GM18861 (cell line): ENCODE data around the gene MEGF6.

Source experiments
- ATAC-seq: cut with Tn5 transposase; IDR thresholded peaks from one replicate; pipeline ENCODE4 v1.9.1; 2021; ENCODE audit not compliant: unreplicated experiment

MEGF6 gene

GRCh38 chr1:3461238-3461933 lies 149.9 kb downstream of the MEGF6 start:
- no peak for ATAC-seq

- ATAC-seq: no peak
These were observed 150.6 kb downstream of the MEGF6 start for GRCh38 chr1:3460672-3461131.

DNA sequence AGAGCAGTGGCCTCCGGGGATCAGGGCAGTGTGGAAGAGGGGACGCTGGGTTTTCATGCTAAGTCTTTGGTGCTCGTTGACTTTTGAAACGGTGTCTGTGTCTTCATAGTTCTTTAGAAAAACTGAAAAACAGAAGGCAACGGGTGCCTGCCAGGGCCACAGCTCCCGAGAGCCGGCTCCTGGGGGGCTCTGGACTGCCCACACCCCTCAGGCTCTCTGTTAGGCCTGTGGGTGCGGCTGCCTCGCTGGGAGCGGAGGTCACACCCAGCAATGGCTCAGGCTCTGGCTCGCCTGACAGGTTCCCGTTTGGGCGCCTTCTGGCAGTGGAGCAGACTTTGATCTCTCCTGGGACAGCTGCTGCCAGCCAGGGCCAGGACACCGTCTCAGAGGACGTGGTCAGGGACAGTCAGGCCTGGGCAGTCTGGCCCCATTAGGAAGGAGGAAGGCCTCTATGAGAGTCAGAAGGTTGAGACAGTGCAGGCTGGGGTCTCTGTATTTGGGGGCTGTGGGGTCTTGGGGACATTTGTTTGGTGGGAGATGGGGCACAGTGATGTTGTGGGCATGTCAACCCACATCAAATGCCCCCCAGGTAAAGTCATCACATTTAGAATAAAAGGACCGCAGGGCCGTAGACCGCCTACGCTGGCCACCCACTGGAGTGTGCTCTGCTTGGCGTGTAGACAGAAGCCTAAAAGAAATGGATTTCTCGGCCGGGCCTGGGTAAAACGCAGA lies 151.2 kb downstream of the MEGF6 start:
- no peak for ATAC-seq

DNA sequence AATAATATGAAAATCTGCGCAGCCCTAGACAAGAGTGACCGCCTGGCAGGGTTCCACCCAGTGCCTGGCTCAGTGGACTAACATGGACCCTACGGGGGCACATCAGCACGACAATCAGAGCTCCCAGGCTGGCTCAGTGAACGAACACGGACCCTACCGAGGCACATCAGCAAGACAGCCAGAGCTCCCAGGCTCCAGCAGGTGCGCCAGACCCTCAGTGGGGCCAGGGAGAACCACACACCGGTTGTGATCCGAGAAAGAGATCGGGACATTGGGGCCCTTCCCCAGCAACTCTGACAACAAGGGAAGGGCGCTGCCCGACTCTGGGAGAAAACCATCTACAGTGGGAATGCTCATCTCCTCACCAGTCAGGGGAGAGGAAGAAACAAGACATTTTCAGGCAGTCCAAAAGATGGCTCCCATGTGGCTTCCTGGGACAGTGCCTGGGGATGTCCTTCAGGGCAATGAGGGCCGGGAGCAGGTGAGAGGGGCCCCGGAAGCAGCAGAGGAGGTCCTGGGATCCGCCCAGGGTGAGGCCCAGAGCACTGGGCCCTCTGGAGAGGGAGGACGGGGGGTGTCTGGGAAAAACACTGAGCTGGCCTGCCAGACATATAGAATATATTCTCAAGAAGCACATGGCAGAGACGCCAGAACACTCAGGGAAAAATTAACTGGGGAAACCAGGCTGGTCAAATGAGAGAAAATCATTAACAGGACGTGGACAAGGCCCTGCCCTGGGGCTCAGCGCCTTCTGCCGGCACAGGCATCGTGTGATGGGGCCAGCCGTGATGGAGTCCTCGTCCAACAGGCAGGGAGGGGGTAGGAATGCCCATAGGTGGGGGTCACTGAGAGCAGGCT lies 152.0 kb downstream of the MEGF6 start:
- no peak for ATAC-seq

DNA sequence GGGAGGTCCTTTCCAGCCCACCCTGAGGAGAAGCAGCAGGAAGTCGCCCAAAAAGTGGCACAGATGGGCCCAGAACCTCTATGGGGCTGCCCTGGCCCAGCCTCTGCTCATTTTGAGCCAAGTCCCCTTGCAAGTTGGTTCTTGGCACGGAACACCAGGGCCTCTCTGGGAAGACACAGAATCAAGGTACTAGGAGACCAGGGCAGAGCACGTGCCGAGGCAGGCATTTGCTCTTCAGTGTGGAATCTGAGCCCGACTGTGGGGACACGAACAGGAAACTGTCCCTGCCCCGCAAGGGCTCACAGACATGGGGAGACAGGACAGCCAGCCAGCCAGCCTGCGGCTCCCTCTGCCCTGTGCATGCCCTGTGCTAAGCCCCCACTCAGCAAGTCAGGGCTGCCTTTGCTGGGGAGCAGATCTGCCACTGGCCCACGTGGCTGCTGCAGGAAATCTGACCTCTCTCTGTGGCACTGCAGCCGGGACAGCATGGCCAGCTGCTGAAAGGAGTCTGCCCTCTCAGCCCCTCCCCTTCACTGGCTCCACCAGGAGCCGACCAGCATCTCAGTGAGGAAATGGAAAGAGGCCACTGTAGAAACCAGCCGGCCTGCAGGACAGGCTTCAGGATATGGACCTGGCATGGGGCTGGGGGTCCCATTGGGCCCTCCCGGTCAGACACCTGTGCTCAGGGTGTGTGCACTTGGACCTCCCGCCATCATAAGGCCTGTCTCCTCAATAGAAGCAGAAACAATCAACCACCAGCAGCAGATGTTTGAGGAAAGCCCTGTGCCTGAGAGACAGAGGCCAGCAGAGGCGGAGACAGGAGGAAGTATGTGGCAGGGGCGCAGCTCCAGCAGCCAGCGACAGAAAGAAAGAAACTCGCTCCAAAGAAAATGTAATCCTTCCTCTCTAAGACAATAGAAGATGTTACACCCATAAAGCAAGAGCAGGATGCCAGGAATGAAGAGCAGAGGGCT lies 153.1 kb downstream of the MEGF6 start:
- ATAC-seq: no peak

DNA sequence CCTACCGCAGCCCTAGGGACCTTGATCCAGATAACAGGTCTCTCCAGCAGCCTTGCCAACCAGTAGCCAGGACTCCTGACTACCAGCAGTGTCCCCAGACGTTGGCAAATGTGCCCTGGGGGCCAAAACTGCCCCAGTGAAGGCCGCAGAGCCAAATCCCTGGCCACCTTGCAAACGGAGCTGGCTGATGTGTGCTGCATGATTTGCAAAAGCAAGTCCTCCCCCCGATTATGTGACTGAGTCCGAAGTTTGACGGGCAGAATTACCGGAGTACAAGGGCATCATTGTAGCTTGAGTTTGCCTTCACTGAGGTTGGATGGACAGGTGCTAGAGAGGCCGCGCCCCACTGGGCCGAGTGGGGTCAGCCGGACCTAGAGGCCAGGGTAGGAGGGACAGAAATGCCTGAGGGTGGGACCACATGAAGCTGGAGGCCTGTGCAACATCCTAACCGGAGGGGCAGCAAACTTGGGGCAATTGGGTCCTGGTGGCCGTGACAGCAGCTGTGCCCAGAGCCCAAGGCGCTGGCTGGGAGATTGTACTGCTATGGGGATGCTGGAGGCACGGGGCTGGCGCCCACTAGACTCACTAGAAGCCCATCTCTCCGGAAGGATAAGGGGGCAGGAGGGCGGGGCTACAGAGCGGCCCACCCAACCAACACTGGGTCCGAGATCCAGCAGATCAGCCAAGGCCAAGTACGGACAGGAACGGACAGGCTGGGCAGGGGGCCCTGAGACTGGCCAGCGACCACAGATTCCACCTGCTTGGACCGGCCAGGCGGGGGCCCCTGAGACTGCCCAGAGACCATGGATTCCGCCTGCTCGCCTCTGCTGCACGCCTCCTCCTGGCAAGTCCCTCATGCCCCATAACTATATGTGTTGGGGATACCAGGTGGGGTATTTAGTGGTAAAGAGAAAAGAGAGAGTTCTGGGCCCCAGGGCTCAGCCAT lies 154.1 kb downstream of the MEGF6 start:
- no peak for ATAC-seq

DNA sequence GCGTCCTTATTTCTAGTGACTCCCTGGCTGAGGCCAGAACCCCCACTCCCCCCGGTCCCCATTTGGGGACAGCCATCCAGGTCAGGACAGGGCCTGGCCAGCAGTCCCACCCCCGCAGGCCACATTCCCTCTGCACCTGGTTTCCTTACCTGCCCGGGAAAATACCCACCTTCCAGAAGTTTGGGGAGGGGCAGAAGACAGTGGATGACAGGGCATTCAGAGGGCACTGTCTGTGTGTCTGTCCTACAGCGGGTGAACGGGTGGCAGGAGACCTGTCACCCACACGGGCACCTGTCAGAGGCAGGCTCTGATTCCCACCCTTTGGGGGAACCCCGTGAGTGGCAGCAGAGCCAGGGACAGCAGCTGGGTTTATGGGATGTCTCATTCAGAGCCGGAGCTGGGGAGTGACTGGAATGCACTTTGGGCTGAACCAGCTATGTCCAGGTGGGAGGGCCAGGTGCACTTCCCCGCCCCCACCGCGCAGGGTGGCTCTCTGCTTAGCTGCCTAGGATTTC lies 154.8 kb downstream of the MEGF6 start:
- ATAC-seq: no peak

DNA sequence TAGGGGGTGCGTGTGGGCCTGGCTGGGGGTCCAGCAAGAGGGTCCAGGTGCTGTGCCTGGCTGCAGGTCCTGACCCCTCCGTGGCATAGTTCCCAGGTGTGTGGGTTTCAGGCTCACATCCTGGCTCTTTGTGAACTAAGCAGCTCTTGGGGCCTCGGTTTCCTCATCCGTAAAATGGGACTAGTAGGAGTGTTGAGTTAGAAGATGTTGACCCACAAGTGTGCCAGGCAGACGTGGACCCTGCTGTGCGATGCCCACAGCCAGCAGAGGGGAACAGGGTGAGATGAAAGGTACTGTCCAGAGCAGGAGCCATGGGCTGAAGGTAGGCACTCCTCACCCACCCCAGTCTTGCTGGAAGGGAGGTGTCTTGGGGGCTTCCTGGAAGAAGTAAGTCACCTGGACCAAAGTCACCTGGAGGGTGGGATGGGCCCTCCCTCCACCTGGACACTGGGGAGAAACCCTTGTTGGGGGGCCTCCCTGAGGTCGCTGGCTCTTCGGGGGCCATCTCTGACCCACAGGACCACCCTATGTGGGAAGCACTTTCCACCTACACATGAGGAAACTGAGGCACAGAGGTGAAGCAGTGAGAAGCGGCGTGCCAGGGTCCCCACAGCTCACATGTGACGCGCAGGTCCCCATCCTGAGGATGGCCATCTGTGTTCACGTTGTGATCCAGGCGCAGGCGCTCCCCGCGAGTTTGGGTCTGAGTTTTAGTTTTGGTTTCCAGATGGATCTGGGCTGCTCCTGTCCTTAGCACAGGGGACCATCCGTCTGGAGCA lies 155.4 kb downstream of the MEGF6 start:
- ATAC-seq: no peak

DNA sequence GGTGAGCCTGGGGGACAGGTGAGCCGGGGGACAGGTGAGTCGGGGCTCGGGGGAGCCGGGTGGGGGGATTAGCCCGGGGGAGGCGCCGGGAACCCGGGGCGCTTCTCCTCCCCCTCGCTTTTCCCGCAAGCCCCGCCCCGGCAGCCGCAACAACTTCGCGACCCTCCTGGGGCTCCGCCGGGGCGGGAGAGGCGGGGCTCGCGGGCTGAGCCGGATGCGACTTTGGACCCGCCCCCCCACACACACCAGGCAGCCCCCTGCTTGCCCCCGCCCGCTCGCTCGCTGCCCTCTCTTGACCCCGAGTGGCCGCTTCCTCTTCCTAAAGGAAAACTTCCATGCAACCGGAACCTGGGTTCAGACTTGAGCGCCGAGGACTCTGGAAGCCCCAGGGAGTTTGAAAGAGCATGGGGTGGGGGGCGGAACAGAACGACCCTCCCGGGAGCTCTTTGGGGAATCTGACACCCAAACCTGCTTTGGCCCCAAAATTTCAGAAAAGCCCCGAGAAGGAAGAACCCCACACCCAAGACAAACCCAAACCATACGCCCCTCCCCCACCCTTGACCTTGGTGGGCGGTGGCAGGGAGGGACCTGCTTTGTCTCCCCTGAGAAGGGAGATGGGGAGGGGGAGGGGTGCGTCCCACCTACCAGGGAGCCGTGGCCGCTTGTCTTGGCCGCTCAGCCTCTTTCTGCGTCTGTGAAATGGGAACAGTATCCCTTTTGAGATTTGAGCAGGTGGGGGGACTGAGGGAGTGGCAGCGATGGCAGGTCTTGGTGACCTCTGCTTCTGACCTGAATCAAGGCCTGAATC lies 156.3 kb downstream of the MEGF6 start:
- ATAC-seq: no peak

DNA sequence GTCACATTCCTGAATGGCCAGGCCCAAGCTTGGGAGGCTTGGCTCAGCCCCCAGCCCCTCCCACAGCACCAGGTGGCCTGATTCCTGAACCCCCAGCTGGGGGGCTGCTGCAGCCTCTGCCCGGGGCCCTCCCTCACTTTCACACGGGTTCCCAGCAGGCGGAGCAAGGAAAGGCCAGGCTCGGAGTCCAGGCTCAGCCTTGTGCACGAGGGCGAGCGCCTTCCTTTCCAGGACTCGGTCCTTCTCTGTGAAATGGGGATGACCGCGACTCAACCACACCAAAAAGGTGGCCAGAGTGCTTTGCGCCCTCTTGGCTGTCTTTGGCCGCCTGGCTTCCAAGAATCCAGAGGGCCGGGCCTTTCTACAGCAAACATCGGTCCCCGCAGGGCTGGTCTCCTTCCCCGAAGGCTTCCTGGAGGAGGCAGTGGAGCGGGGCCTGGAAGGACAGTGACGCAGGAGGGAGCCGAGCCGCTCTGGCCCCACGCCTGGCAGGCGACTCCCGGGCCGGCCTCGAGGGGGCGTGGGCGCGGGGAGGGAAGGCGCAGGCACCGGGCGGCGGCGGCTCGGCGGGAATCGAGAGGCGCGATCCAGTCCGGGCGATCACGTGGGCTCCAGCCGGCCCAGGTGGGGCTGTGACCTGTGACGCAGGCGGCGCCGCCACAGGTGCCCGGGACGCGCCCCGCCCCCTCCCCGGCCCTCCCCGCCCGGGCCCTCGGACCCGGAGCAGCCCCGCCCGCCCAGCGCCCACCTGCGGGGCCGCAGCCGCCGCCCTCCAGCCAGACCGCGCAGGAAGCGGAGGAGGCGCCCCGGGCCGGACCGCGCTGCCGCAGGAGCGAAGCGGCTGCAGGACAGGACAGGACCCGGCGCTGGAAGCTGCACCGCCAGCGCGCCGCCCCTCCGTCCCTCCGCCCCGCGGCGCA lies 157.2 kb downstream of the MEGF6 start, which contains the start of gene ARHGEF16:
TSS of gene ARHGEF16 (plus strand) at position 775 of the 920 bp plus-strand sequence. CDS start 8,420 bp downstream, outside the sequence.
- ATAC-seq: no peak

DNA sequence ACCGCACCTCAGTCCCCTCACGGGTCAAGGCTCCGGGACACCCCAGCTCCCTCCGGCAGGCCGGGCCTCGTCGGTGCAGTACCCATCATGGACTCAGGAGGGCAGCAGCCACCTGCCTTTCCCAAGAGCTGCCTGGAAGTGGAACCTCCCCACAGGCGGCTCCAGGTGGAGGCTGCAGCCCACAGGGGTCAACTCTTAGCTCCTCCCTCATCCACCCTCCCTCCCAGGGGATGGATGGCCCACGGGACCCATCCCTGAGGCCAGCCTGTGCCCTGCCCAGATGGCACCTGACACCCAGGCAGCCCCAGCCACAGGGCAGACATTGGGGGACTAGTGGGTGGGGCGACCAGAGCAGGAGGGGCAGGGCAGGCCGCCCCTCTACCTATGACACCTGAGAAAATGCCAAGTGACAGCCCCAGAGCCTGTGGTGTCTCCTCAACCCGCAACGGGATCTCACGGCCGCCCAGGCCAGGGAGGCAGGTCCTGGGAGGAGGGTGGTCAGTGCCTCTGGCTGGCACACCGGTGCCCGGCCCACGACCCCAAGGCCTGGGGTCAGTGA lies 158.0 kb downstream of the MEGF6 start:
- ATAC-seq: peak; percentile 42

- ATAC-seq: no peak
These were observed 158.5 kb downstream of the MEGF6 start for GRCh38 chr1:3452866-3453175.

- ATAC-seq: no peak
These were observed 159.1 kb downstream of the MEGF6 start for GRCh38 chr1:3451994-3452865.

GRCh38 chr1:3450983-3451382 lies 160.3 kb downstream of the MEGF6 start:
- no peak for ATAC-seq

- ATAC-seq: no peak
These were observed 161.0 kb downstream of the MEGF6 start for GRCh38 chr1:3450202-3450863.
